ENCODE measurements around the gene NFATC2. TPM values are rescaled to one million over a fixed set of nuclear protein-coding genes. Genes with fewer than 3 reads are reported as not detected.

NFATC2 gene
- total RNA-seq, 2 donors from 2014 or later, result 4.3 to 8.4 TPM

GRCh38 chr20:51563486-51564332 lies 21.2 kb upstream of the NFATC2 start:
- Histone ChIP-seq H3K36me3 (no peaks in the 10 kb centered on the region), H3K27ac (peak overlapping the region; percentile 75 to 78), H3K27me3 (replicated peaks; ENCODE audit: insufficient read depth) (no peaks in the 10 kb centered on the region), H3K9me3 (no peaks in the 10 kb centered on the region), H3K4me3 (no peak overlapping the region), H3K4me1 (replicated peaks) (peaks cover 4% of the 10 kb centered on the region)
- TF ChIP-seq, protein P1, sequence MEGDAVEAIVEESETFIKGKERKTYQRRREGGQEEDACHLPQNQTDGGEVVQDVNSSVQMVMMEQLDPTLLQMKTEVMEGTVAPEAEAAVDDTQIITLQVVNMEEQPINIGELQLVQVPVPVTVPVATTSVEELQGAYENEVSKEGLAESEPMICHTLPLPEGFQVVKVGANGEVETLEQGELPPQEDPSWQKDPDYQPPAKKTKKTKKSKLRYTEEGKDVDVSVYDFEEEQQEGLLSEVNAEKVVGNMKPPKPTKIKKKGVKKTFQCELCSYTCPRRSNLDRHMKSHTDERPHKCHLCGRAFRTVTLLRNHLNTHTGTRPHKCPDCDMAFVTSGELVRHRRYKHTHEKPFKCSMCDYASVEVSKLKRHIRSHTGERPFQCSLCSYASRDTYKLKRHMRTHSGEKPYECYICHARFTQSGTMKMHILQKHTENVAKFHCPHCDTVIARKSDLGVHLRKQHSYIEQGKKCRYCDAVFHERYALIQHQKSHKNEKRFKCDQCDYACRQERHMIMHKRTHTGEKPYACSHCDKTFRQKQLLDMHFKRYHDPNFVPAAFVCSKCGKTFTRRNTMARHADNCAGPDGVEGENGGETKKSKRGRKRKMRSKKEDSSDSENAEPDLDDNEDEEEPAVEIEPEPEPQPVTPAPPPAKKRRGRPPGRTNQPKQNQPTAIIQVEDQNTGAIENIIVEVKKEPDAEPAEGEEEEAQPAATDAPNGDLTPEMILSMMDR (IDR thresholded peaks at IDR 0.05), result no peak
- TF ChIP-seq POLR2A (IDR thresholded peaks at IDR 0.05) (no peak), POLR2AphosphoS5 (IDR thresholded peaks at IDR 0.05) (no peak)
- 33% methylated on average over 14 of the region's 15 CpGs for WGBS
- intact Hi-C loops (cut with DNase I), result loop anchor here (10.0 kb wide), 1 partner anchor 109 kb away; no protein-coding TSS in a partner anchor
- no peak for DNase-seq (ENCODE audit: low spot score)

DNA sequence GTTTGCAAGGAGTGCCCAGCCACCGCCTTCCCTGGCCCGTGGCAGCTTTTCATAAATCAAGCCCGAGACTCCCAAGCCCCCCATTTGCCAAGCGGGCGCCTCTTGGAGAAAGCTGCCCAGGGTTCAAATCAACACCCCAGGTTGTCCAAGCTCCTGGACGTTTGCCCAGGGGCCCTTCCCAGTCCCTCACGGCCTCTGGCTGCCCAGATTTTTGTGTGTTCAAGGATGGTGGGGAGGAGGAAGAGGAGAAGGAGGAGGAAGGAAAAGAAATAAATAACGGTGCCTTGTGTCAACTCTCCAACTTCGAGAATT lies 20.6 kb upstream of the NFATC2 start:
- WGBS, result under 1% methylated on average over 9 of the region's 9 CpGs
- DNase-seq (ENCODE audit: low spot score), result no peak
- Histone ChIP-seq H3K4me1 (replicated peaks) (peaks cover 4% of the 10 kb centered on the region), H3K4me3 (peak overlapping the region; percentile 28 to 38), H3K9me3 (no peaks in the 10 kb centered on the region), H3K27ac (peak overlapping the region; percentile 75 to 78), H3K36me3 (no peaks in the 10 kb centered on the region), H3K27me3 (replicated peaks; ENCODE audit: insufficient read depth) (no peaks in the 10 kb centered on the region)
- TF ChIP-seq POLR2AphosphoS5 (IDR thresholded peaks at IDR 0.05) (no peak), POLR2A (IDR thresholded peaks at IDR 0.05) (no peak)
- TF ChIP-seq, protein P1 (IDR thresholded peaks at IDR 0.05), result no peak
- intact Hi-C loops (cut with DNase I), result loop anchor here (10.0 kb wide), 1 partner anchor 108 kb away; no protein-coding TSS in a partner anchor

DNA sequence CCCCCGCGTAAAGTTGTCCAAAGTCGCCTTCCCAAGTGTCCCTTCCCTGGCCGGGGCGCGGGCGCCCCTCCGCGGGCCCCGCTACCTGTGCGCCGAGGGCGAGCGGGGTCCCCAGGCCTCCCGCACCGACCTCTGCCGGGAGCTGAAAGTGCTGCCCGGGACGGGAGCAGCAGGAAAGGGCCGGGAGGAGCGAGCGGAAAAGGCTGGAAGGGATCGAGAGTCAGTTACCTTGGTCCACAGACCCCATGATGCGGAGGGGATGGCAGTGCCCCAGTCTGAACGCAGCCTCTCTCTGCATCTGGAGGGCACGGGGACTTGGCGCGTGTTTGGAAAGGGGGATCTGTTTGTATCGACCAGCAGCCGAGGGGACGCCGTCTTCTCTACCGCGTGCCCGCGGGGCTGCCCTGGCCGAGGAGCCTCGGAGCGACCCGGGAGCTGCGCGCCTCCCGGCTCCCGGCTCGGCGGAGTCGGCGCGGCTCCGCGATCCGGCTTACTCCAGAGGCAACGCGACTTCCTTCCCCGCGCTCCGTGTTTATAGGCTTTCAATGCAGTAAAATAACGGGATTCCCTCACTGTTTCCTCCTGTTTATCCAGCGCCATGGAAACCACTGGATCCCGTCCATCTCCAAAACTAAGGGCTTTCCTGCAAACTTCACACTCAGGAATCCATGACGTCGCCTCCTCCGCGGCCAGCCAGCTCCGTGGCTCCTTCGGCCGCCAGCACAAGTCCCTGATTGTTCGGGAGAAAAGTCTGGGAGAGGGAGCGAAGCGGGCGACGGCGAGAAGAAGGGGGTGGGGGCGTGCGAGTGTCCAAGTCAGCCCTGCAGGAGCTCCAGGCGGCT lies 20.0 kb upstream of the NFATC2 start:
- peaks cover 4% of the 10 kb centered on the region for H3K4me1 ChIP-seq (replicated peaks)
- no peaks in the 10 kb centered on the region for H3K9me3 ChIP-seq
- intact Hi-C loops (cut with DNase I), result loop anchor here (10.0 kb wide), 1 partner anchor 108 kb away; no protein-coding TSS in a partner anchor
- WGBS, result 0% methylated on average over 76 of the region's 76 CpGs
- peak overlapping the region; percentile 28 to 38 for H3K4me3 ChIP-seq
- no peaks in the 10 kb centered on the region for H3K27me3 ChIP-seq (replicated peaks; ENCODE audit: insufficient read depth)
- H3K36me3 ChIP-seq, result no peaks in the 10 kb centered on the region
- peak; percentile 68 for DNase-seq (ENCODE audit: low spot score)
- peak overlapping the region; percentile 75 to 78 for H3K27ac ChIP-seq
- TF ChIP-seq POLR2A (IDR thresholded peaks at IDR 0.05), result no peak
- peak; percentile 75 for TF ChIP-seq POLR2AphosphoS5 (IDR thresholded peaks at IDR 0.05)

- H3K27me3 ChIP-seq (replicated peaks; ENCODE audit: insufficient read depth), result no peaks in the 10 kb centered on the region
- intact Hi-C loops (cut with DNase I), result loop anchor here (10.0 kb wide), 1 partner anchor 107 kb away; no protein-coding TSS in a partner anchor
- H3K27ac ChIP-seq, result peak overlapping the region; percentile 75 to 78
- TF ChIP-seq, protein P1 (IDR thresholded peaks at IDR 0.05), result no peak
- no peak for TF ChIP-seq POLR2AphosphoS5 (IDR thresholded peaks at IDR 0.05)
- no peak for TF ChIP-seq POLR2A (IDR thresholded peaks at IDR 0.05)
- no peak for DNase-seq (ENCODE audit: low spot score)
- H3K4me3 ChIP-seq, result peak overlapping the region; percentile 28 to 38
- 2% methylated on average over 10 of the region's 10 CpGs for WGBS
- H3K9me3 ChIP-seq, result no peaks in the 10 kb centered on the region
- no peaks in the 10 kb centered on the region for H3K36me3 ChIP-seq
- peaks cover 4% of the 10 kb centered on the region for H3K4me1 ChIP-seq (replicated peaks)
Measured at GRCh38 chr20:51562027-51562331, 19.5 kb upstream of the NFATC2 start.
